SK-N-SH (cell line): Measurements from ENCODE around the gene OPHN1. TPM values are rescaled to one million over a fixed set of nuclear protein-coding genes. Genes with fewer than 3 reads are reported as not detected.
A peak's percentile ranks its signal among the peaks of the same experiment; 100 is the strongest.

Experiments
- CTCF ChIA-PET: fragments of 300-600, 350-600 bp; formaldehyde crosslinking; extraction: SDS; loops from one replicate; lab custom pipeline; 2021; lab: Yijun Ruan, JAX
- POLR2A ChIA-PET: fragments of 350-600 bp; sonication (Branson Sonifier 250); formaldehyde crosslinking; extraction: SDS; loops from one replicate; lab custom pipeline; 2020; ENCODE audit warnings: antibody characterized with exemption, inconsistent platforms; lab: Yijun Ruan, JAX
- DNase-seq: peaks from one replicate; pipeline ENCODE4 v3.0.0; 2012
- H2AFZ ChIP-seq: fragments of 200-600 bp; sonication (generic); 2 replicates; pipeline ENCODE4 v1.8.1; 2016; ENCODE audit warnings: antibody characterized with exemption, mild to moderate bottlenecking, low read depth
- H3F3A ChIP-seq: fragments of 200-600 bp; sonication (generic); replicated peaks from 2 replicates; pipeline ENCODE3; 2016; ENCODE audit warnings: antibody characterized with exemption, mild to moderate bottlenecking; ENCODE audit not compliant: insufficient read depth
- H3K27ac ChIP-seq, 2 experiments: fragments of 200-500 bp in 1 of 2; fragments of 200-600 bp in 1 of 2; sonication (Bioruptor generic) in 1 of 2; sonication (generic), shearing (Covaris generic) in 1 of 2; 2 replicates each; pipeline versions ENCODE4 v1.5.1 to v1.6.1; 2014 to 2016; ENCODE audit warnings: low read depth in 2 of 2, inconsistent platforms in 1 of 2, low read length in 1 of 2, mild to moderate bottlenecking in 1 of 2, mixed read lengths in 1 of 2
- H3K27me3 ChIP-seq: fragments of 200-600 bp; sonication (generic), shearing (Covaris generic); 2 replicates; pipeline ENCODE4 v1.6.1; 2016; ENCODE audit warnings: mixed run types; ENCODE audit not compliant: insufficient read depth
- H3K36me3 ChIP-seq, 2 experiments: fragments of 200-500 bp in 1 of 2; fragments of 200-600 bp in 1 of 2; sonication (Bioruptor generic) in 1 of 2; sonication (generic) in 1 of 2; replicated peaks in 1 of 2; 2 replicates each; pipeline versions ENCODE3 to v1.5.1; 2014 to 2016; ENCODE audit warnings: low read length in 1 of 2, mild to moderate bottlenecking in 1 of 2; ENCODE audit not compliant: insufficient read depth in 2 of 2, control insufficient read depth in 1 of 2
- H3K4me1 ChIP-seq, 2 experiments: fragments of 200-500 bp in 1 of 2; fragments of 200-600 bp in 1 of 2; sonication (Bioruptor generic) in 1 of 2; sonication (generic), shearing (Covaris generic) in 1 of 2; 2 replicates each; pipeline versions ENCODE4 v1.5.1 to v1.6.1; 2014 to 2016; ENCODE audit warnings: low read depth in 1 of 2, low read length in 1 of 2, mixed run types in 1 of 2; ENCODE audit not compliant: insufficient read depth in 2 of 2, control insufficient read depth in 1 of 2
- H3K4me2 ChIP-seq: fragments of 200-600 bp; sonication (generic), shearing (Covaris generic); 2 replicates; pipeline ENCODE4 v1.6.1; 2017; ENCODE audit warnings: mixed run types
- H3K4me3 ChIP-seq, 2 experiments: fragments of 200-500 bp in 1 of 2; fragments of 200-600 bp in 1 of 2; sonication (Bioruptor generic) in 1 of 2; sonication (generic), shearing (Covaris generic) in 1 of 2; 2 replicates each; pipeline versions ENCODE4 v1.5.1 to v1.8.1; 2014 to 2016; ENCODE audit warnings: low read depth in 2 of 2, inconsistent platforms in 1 of 2, low read length in 1 of 2, mild to moderate bottlenecking in 1 of 2, mixed read lengths in 1 of 2, moderate library complexity in 1 of 2
- H3K79me2 ChIP-seq: fragments of 200-600 bp; sonication (generic); 2 replicates; pipeline ENCODE4 v1.8.1; 2017; ENCODE audit warnings: mild to moderate bottlenecking; ENCODE audit not compliant: insufficient read depth
- H3K9ac ChIP-seq: fragments of 200-600 bp; sonication (generic); 2 replicates; pipeline ENCODE4 v1.6.1; 2017; ENCODE audit warnings: mixed run types
- H3K9me2 ChIP-seq: fragments of 200-600 bp; sonication (generic); 2 replicates; pipeline ENCODE4 v1.6.1; 2017; ENCODE audit warnings: mixed run types
- H3K9me3 ChIP-seq: fragments of 200-600 bp; sonication (generic); 2 replicates; pipeline ENCODE4 v1.6.1; 2017; ENCODE audit warnings: mixed run types, mild to moderate bottlenecking, moderate library complexity
- H4K20me1 ChIP-seq: fragments of 200-600 bp; sonication (generic); 2 replicates; pipeline ENCODE4 v1.6.1; 2017; ENCODE audit warnings: mild to moderate bottlenecking, mixed run types; ENCODE audit not compliant: insufficient read depth
- CTCF ChIP-seq: fragments of 200-600 bp; sonication (generic); IDR thresholded peaks from 2 replicates; pipeline ENCODE4 v1.6.1; 2017; ENCODE audit warnings: antibody characterized with exemption, mild to moderate bottlenecking, moderate library complexity
- ELF1 ChIP-seq: IDR thresholded peaks from 2 replicates; pipeline ENCODE4 v1.4.0; 2012
- NFIC ChIP-seq: IDR thresholded peaks from 2 replicates; pipeline ENCODE4 v1.4.0; 2012; ENCODE audit warnings: borderline replicate concordance
- POLR2AphosphoS5 ChIP-seq: IDR thresholded peaks from 2 replicates; pipeline ENCODE4 v1.6.1; 2012; ENCODE audit warnings: low read depth, low read length
- RXRA ChIP-seq: IDR thresholded peaks from 2 replicates; pipeline ENCODE4 v1.4.0; 2012; ENCODE audit warnings: low read depth, mild to moderate bottlenecking, borderline replicate concordance
- WGBS: methylation state at CpG from one replicate; pipeline ENCODE4 v1.1.6; 2017; ENCODE audit warnings: low lambda C conversion rate; 5-methylcytosine and 5-hydroxymethylcytosine counted together
- polyA plus RNA-seq, 3 experiments: library from polyadenylated mRNA; depleted of rRNA; stranded (reverse); fragments of >200 nt; gene quantifications; 2 replicates each; pipeline ENCODE4 v1.2.3, GENCODE V29; 2012
- TF ChIP-seq, protein P1 (sequence below): IDR thresholded peaks from 2 replicates; pipeline ENCODE4 v1.4.0; 2012; ENCODE audit warnings: low read depth, borderline replicate concordance

The OPHN1 gene
- polyA plus RNA-seq, 1 of the 3 experiments (the other 2 are of a cell fraction) = 1.7 TPM

GRCh38 chrX:68451720-68452119, 18.4 kb upstream of the OPHN1 start:
- H3K4me2 ChIP-seq = no peak overlapping the region
- TF ChIP-seq, protein P1, sequence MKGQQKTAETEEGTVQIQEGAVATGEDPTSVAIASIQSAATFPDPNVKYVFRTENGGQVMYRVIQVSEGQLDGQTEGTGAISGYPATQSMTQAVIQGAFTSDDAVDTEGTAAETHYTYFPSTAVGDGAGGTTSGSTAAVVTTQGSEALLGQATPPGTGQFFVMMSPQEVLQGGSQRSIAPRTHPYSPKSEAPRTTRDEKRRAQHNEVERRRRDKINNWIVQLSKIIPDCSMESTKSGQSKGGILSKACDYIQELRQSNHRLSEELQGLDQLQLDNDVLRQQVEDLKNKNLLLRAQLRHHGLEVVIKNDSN = no peak
- no peak for TF ChIP-seq RXRA
- H3K9me2 ChIP-seq = no peaks in the 10 kb centered on the region
- H3F3A ChIP-seq = no peaks in the 10 kb centered on the region
- ChIA-PET POLR2A (no interaction called here), CTCF (no interaction called here)
- H3K79me2 ChIP-seq = no peaks in the 10 kb centered on the region
- no peak for DNase-seq
- H3K4me3 ChIP-seq = no peak overlapping the region
- 46% methylated on average over 8 of the region's 8 CpGs for WGBS
- no peaks in the 10 kb centered on the region for H3K9me3 ChIP-seq
- H2AFZ ChIP-seq = no peak overlapping the region
- no peaks in the 10 kb centered on the region for H3K4me1 ChIP-seq
- no peaks in the 10 kb centered on the region for H4K20me1 ChIP-seq
- no peak overlapping the region for H3K27ac ChIP-seq
- H3K9ac ChIP-seq = no peak overlapping the region
- H3K27me3 ChIP-seq = no peaks in the 10 kb centered on the region
- H3K36me3 ChIP-seq = no peaks in the 10 kb centered on the region

DNA sequence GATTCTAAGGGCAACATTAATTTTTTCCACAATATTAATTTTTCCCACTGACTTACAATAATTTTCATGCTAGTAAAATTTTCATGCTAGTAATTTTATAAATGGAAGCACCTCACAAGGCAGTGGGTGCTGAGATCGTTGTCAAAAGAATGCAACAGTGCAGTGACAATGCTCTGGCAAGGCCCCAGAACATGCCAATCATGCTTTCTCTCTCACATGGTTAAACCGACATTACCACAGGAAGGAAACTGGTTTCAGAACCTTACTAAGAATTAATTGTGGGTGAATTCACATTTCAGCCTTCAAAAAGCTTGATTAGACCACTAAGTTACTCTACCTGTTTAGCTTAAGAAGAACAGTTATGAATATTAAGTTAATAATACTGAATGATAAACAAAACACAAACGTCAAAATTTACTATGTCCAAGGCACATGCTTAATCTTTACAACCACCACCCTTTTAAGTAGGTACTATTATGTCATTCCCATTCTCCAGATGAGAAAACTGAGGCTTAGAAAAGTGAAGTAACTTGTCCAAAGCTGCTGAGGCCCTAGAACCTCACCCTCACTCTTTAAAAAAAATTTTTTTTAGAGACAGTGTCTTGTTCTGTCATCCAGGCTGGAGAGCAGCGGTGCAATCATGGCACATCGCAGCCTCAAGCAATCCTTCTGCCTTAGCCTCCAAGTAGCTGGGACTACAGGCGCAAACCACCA, 10.0 kb upstream of the OPHN1 start:
- H3K4me1 ChIP-seq = no peaks in the 10 kb centered on the region

GRCh38 chrX:68440940-68441339, 7.6 kb upstream of the OPHN1 start:
- WGBS = 0% methylated on average over 1 of the region's 1 CpG
- H3K9me2 ChIP-seq = no peaks in the 10 kb centered on the region
- H3K79me2 ChIP-seq = no peaks in the 10 kb centered on the region
- H3K27ac ChIP-seq = no peak overlapping the region
- H3K27me3 ChIP-seq = peaks cover 12% of the 10 kb centered on the region; the same call in 1 of the 2 replicates
- TF ChIP-seq ELF1 = no peak
- no peak for TF ChIP-seq CTCF
- peak; percentile 73 for TF ChIP-seq NFIC
- no peak overlapping the region for H2AFZ ChIP-seq
- no peaks in the 10 kb centered on the region for H3K36me3 ChIP-seq
- peaks cover 4% of the 10 kb centered on the region for H3F3A ChIP-seq
- H3K4me1 ChIP-seq = no peaks in the 10 kb centered on the region
- H3K4me3 ChIP-seq = no peak overlapping the region
- ChIA-PET CTCF (interaction anchor here (0.5 to 0.9 kb wide), 2 partner anchors 54 to 244 kb away, joined by 3 to 4 read pairs; no protein-coding TSS in a partner anchor), POLR2A (no interaction called here)
- no peaks in the 10 kb centered on the region for H3K9me3 ChIP-seq
- H3K4me2 ChIP-seq = no peak overlapping the region
- DNase-seq = peak; percentile 42
- H3K9ac ChIP-seq = no peak overlapping the region
- no peaks in the 10 kb centered on the region for H4K20me1 ChIP-seq

More for the DNA sequence above, 10.0 kb upstream of the OPHN1 start:
- 51% methylated on average over 6 of the region's 6 CpGs for WGBS
- Histone ChIP-seq H2AFZ (no peak overlapping the region), H3F3A (peaks cover 4% of the 10 kb centered on the region), H3K4me3 (no peak overlapping the region), H3K9ac (no peak overlapping the region), H3K4me2 (no peak overlapping the region), H3K9me3 (no peaks in the 10 kb centered on the region), H3K36me3 (no peaks in the 10 kb centered on the region), H3K79me2 (no peaks in the 10 kb centered on the region), H3K9me2 (no peaks in the 10 kb centered on the region), H4K20me1 (no peaks in the 10 kb centered on the region), H3K27ac (no peak overlapping the region), H3K27me3 (peaks cover 12% of the 10 kb centered on the region; the same call in 1 of the 2 replicates)
- TF ChIP-seq NFIC = peak; percentile 30; the same call in 1 of the 2 replicates
- TF ChIP-seq POLR2AphosphoS5 = no peak
- ChIA-PET POLR2A (no interaction called here), CTCF (no interaction called here)
- DNase-seq = no peak
